Activated naive CD4-positive, alpha-beta T cell treated with Interleukin-2 at 50 U/mL for 16 hours (primary cell): ENCODE results near the gene ZBTB38.

ENCODE experiments used
- DNase-seq: peaks from one replicate; pipeline ENCODE4 v3.0.0-alpha.2; 2020

The ZBTB38 gene

GRCh38 chr3:141337991-141338390 lies 30.3 kb upstream of the ZBTB38 start:
- DNase-seq, result no peak

- DNase-seq, result no peak
Measured at GRCh38 chr3:141338881-141339280, 29.4 kb upstream of the ZBTB38 start.

GRCh38 chr3:141341536-141341935 lies 26.8 kb upstream of the ZBTB38 start:
- DNase-seq, result no peak

GRCh38 chr3:141342386-141342785 lies 25.9 kb upstream of the ZBTB38 start:
- no peak for DNase-seq

- no peak for DNase-seq
Measured at GRCh38 chr3:141343077-141343476, 25.2 kb upstream of the ZBTB38 start.

- no peak for DNase-seq
Measured at GRCh38 chr3:141343865-141344271, 24.4 kb upstream of the ZBTB38 start.

GRCh38 chr3:141345528-141345927 lies 22.8 kb upstream of the ZBTB38 start:
- DNase-seq, result no peak

- DNase-seq, result no peak
Measured at GRCh38 chr3:141346007-141346406, 22.3 kb upstream of the ZBTB38 start.

GRCh38 chr3:141346418-141346817 lies 21.9 kb upstream of the ZBTB38 start:
- no peak for DNase-seq

GRCh38 chr3:141346839-141347238 lies 21.5 kb upstream of the ZBTB38 start:
- DNase-seq, result no peak

GRCh38 chr3:141348837-141349236 lies 19.5 kb upstream of the ZBTB38 start:
- DNase-seq, result no peak

- DNase-seq, result no peak
Measured at GRCh38 chr3:141349711-141350110, 18.6 kb upstream of the ZBTB38 start.

GRCh38 chr3:141350666-141351065 lies 17.6 kb upstream of the ZBTB38 start:
- DNase-seq, result no peak

- DNase-seq, result no peak
Measured at GRCh38 chr3:141352262-141352984, 15.9 kb upstream of the ZBTB38 start.

- no peak for DNase-seq
Measured at GRCh38 chr3:141353652-141354495, 14.4 kb upstream of the ZBTB38 start.

GRCh38 chr3:141354517-141354916 lies 13.8 kb upstream of the ZBTB38 start:
- no peak for DNase-seq

GRCh38 chr3:141355242-141355641 lies 13.1 kb upstream of the ZBTB38 start:
- DNase-seq, result no peak

- DNase-seq, result no peak
Measured at GRCh38 chr3:141356046-141356445, 12.3 kb upstream of the ZBTB38 start.

- no peak for DNase-seq
Measured at GRCh38 chr3:141360888-141361598, 7.3 kb upstream of the ZBTB38 start.

GRCh38 chr3:141362736-141363135 lies 5.6 kb upstream of the ZBTB38 start:
- no peak for DNase-seq

- no peak for DNase-seq
Measured at GRCh38 chr3:141365201-141365600, 3.1 kb upstream of the ZBTB38 start.

- no peak for DNase-seq
Measured at GRCh38 chr3:141366285-141367037, 1.8 kb upstream of the ZBTB38 start.
